Sigmoid colon (tissue), 3 donors: ENCODE data around the gene COA5.

Experiments
- POLR2A ChIP-seq, 2 donors: fragments of 450-650 bp; IDR thresholded peaks; one replicate each; pipeline ENCODE4 v1.6.1; 2016; ENCODE audit warnings: antibody characterized with exemption in 2 of 2, mild to moderate bottlenecking in 2 of 2, moderate library complexity in 2 of 2
- TF ChIP-seq, protein P1 (sequence below), 4 experiments: fragments of 450-650 bp in 3 of 4; fragments of 200-600 bp in 1 of 4; IDR thresholded peaks; one replicate each; pipeline ENCODE4 v1.5.1; 2016 to 2019; ENCODE audit warnings: antibody characterized with exemption in 4 of 4, mild to moderate bottlenecking in 3 of 4, moderate library complexity in 2 of 4

DNA sequence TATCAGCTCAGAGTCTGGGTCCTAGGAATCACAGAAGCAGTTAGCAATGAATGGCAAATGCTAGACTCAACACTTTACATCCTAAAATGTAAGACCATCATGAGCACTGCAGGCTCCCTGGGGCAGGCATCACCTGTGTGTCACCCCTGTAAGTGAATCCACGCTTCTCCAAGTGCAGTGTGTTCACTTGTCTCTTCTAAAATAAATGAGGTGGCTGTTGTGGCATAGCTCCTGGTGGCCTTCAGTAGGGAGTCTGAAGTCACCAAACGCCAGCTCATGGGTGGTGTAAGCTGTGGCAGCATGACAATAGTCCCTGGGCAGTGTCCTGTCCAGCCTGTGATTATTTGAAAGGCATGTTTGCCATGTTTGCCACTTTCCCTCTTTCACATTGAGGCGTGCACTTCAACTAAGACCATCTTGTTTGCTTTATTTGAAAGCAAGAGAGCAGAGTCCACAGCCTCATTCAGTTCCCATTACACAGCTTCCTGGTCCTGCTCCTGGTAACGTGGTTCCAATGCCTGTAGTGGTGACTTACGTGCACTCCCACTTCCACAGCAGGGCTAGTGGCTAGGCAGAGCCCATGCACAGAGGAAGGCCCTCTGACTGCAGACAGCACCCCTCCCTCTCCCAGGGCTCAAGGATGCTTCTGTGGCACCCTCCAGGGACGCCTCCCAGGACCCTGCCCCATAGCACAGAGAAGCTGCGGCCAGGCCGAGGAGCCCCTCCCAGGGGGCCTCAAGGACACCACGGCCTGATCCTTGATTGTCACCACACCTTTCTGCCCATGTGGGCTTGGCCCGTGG lies 24.3 kb downstream of the COA5 start:
- TF ChIP-seq POLR2A (IDR thresholded peaks at IDR 0.05), result no peak
- TF ChIP-seq, protein P1, sequence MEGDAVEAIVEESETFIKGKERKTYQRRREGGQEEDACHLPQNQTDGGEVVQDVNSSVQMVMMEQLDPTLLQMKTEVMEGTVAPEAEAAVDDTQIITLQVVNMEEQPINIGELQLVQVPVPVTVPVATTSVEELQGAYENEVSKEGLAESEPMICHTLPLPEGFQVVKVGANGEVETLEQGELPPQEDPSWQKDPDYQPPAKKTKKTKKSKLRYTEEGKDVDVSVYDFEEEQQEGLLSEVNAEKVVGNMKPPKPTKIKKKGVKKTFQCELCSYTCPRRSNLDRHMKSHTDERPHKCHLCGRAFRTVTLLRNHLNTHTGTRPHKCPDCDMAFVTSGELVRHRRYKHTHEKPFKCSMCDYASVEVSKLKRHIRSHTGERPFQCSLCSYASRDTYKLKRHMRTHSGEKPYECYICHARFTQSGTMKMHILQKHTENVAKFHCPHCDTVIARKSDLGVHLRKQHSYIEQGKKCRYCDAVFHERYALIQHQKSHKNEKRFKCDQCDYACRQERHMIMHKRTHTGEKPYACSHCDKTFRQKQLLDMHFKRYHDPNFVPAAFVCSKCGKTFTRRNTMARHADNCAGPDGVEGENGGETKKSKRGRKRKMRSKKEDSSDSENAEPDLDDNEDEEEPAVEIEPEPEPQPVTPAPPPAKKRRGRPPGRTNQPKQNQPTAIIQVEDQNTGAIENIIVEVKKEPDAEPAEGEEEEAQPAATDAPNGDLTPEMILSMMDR (IDR thresholded peaks at IDR 0.05), result no peak
